GM23338 (cell line): ENCODE data around the gene XXYLT1. TPM values are rescaled to one million over a fixed set of nuclear protein-coding genes. Genes with fewer than 3 reads are reported as not detected.

ENCODE experiments used
- ATAC-seq: fragments of 200-7000 bp; cut with Tn5 transposase; 3 replicates; pipeline ENCODE4 v1.9.1; 2020
- DNase-seq: peaks from one replicate; pipeline ENCODE4 v3.0.0-alpha.2; 2015; ENCODE audit warnings: low spot score
- H2AFZ ChIP-seq: fragments of 200-600 bp; sonication (generic); 2 replicates; pipeline ENCODE4 v1.8.0; 2016; ENCODE audit warnings: antibody characterized with exemption, mild to moderate bottlenecking, moderate library complexity
- H3F3A ChIP-seq: fragments of 200-600 bp; sonication (generic); replicated peaks from 2 replicates; pipeline ENCODE4 v1.8.0; 2017; ENCODE audit warnings: antibody characterized with exemption, mixed run types, low read depth
- H3K27ac ChIP-seq: fragments of 200-600 bp; sonication (generic); 2 replicates; pipeline ENCODE4 v1.6.1; 2016; ENCODE audit warnings: low read depth
- H3K27me3 ChIP-seq: fragments of 200-600 bp; sonication (generic); 2 replicates; pipeline ENCODE4 v1.8.0; 2016; ENCODE audit warnings: mild to moderate bottlenecking, mixed run types, moderate library complexity; ENCODE audit not compliant: insufficient read depth
- H3K36me3 ChIP-seq: fragments of 200-600 bp; sonication (generic); 2 replicates; pipeline ENCODE4 v1.8.0; 2016; ENCODE audit warnings: mild to moderate bottlenecking; ENCODE audit not compliant: insufficient read depth
- H3K4me1 ChIP-seq: fragments of 200-600 bp; sonication (generic); 2 replicates; pipeline ENCODE4 v1.8.0; 2016; ENCODE audit warnings: mild to moderate bottlenecking, moderate library complexity; ENCODE audit not compliant: insufficient read depth
- H3K4me2 ChIP-seq: fragments of 200-600 bp; sonication (generic); 2 replicates; pipeline ENCODE4 v1.7.1; 2017; ENCODE audit warnings: mixed run types
- H3K4me3 ChIP-seq: fragments of 200-600 bp; sonication (generic); 2 replicates; pipeline ENCODE4 v1.6.1; 2016; ENCODE audit warnings: mixed run types
- H3K79me2 ChIP-seq: fragments of 200-600 bp; sonication (generic); replicated peaks from 2 replicates; pipeline ENCODE4 v1.8.0; 2017; ENCODE audit warnings: mild to moderate bottlenecking; ENCODE audit not compliant: insufficient read depth
- H3K9me2 ChIP-seq: fragments of 200-600 bp; sonication (generic); 2 replicates; pipeline ENCODE4 v1.8.0; 2017; ENCODE audit not compliant: insufficient read depth
- H4K20me1 ChIP-seq: fragments of 200-600 bp; sonication (generic); replicated peaks from 2 replicates; pipeline ENCODE4 v1.8.0; 2017; ENCODE audit warnings: mild to moderate bottlenecking; ENCODE audit not compliant: insufficient read depth
- H3K27ac Mint-ChIP-seq: 2 replicates; pipeline ENCODE4 v1.8.0; 2020; ENCODE audit warnings: inconsistent platforms, mild to moderate bottlenecking, moderate library complexity, mixed read lengths
- H3K27me3 Mint-ChIP-seq: 3 replicates; pipeline ENCODE4 v1.8.0; 2022; ENCODE audit warnings: low read depth, mild to moderate bottlenecking, moderate library complexity, mixed read lengths, inconsistent platforms; ENCODE audit not compliant: insufficient read depth, poor library complexity
- H3K36me3 Mint-ChIP-seq: 3 replicates; pipeline ENCODE4 v1.8.0; 2021; ENCODE audit warnings: low read depth, mild to moderate bottlenecking, inconsistent platforms, moderate library complexity, mixed read lengths
- H3K4me1 Mint-ChIP-seq: 3 replicates; pipeline ENCODE4 v1.8.0; 2020; ENCODE audit warnings: mild to moderate bottlenecking, inconsistent platforms, mixed read lengths
- H3K4me3 Mint-ChIP-seq: 3 replicates; pipeline ENCODE4 v1.8.0; 2021; ENCODE audit warnings: moderate library complexity, mild to moderate bottlenecking, inconsistent platforms, mixed read lengths
- H3K9me3 Mint-ChIP-seq: 3 replicates; pipeline ENCODE4 v1.8.0; 2020; ENCODE audit warnings: moderate library complexity, mild to moderate bottlenecking, inconsistent platforms, mixed read lengths
- CREB1 ChIP-seq: fragments of 250-450 bp; sonication (Bioruptor Pico); IDR thresholded peaks from 2 replicates; pipeline ENCODE4 v1.5.0; 2020; ENCODE audit warnings: low read depth, mild to moderate bottlenecking, moderate library complexity
- ETS1 ChIP-seq: IDR thresholded peaks from 2 replicates; pipeline ENCODE4 v1.6.1; 2016; ENCODE audit warnings: antibody characterized with exemption
- EZH2 ChIP-seq: fragments of 200-600 bp; sonication (generic); IDR thresholded peaks from one replicate; pipeline ENCODE4 v1.8.0; 2017; ENCODE audit warnings: antibody characterized with exemption, mild to moderate bottlenecking, low read depth; ENCODE audit not compliant: unreplicated experiment
- EZH2phosphoT487 ChIP-seq: fragments of 200-600 bp; sonication (generic); IDR thresholded peaks from one replicate; pipeline ENCODE4 v1.8.1; 2018; ENCODE audit warnings: antibody characterized with exemption; ENCODE audit not compliant: unreplicated experiment
- JUNB ChIP-seq: IDR thresholded peaks from one replicate; pipeline ENCODE4 v1.6.1; 2016; ENCODE audit warnings: antibody characterized with exemption; ENCODE audit not compliant: unreplicated experiment
- NANOG ChIP-seq: IDR thresholded peaks from 2 replicates; pipeline ENCODE4 v1.6.1; 2016; ENCODE audit warnings: antibody characterized with exemption, borderline replicate concordance
- POLR2AphosphoS5 ChIP-seq: IDR thresholded peaks from 2 replicates; pipeline ENCODE4 v1.6.1; 2016; ENCODE audit warnings: antibody characterized with exemption, low read depth
- REST ChIP-seq: IDR thresholded peaks from one replicate; pipeline ENCODE4 v1.6.1; 2018; ENCODE audit warnings: antibody characterized with exemption; ENCODE audit not compliant: unreplicated experiment
- STAT1 ChIP-seq: IDR thresholded peaks from one replicate; pipeline ENCODE4 v1.6.1; 2016; ENCODE audit warnings: antibody characterized with exemption; ENCODE audit not compliant: unreplicated experiment
- ZNF114 ChIP-seq: fragments of 250-450 bp; sonication (Bioruptor Pico); IDR thresholded peaks from 2 replicates; pipeline ENCODE4 v1.5.0; 2020; ENCODE audit warnings: mild to moderate bottlenecking, moderate library complexity
- ZNF331 ChIP-seq: fragments of 250-450 bp; sonication (Bioruptor Pico); IDR thresholded peaks from 2 replicates; pipeline ENCODE4 v1.5.0; 2020; ENCODE audit warnings: low read depth, mild to moderate bottlenecking, moderate library complexity
- polyA plus RNA-seq: library from polyadenylated mRNA; unstranded; fragments of >200 nt; fragmentation: Nextera tagmentation; extraction: Ambion mirVana; gene quantifications from 2 replicates; pipeline ENCODE4 v1.2.1, GENCODE V29; 2016
- total RNA-seq: library from RNA; depleted of rRNA; stranded (reverse); fragments of >200 nt; shearing (Covaris generic); gene quantifications from 2 replicates; pipeline ENCODE4 v1.2.3, GENCODE V29; 2014
- TF ChIP-seq, protein P1 (sequence below), 2 experiments: fragments of 200-600 bp in 1 of 2; sonication (generic) in 1 of 2; conservative IDR thresholded peaks; 2 replicates each; pipeline versions ENCODE4 v1.5.1 to v1.6.1; 2016 to 2017; ENCODE audit warnings: antibody characterized with exemption in 2 of 2, low read depth in 2 of 2, mild to moderate bottlenecking in 2 of 2, moderate library complexity in 1 of 2
- TF ChIP-seq, protein P2 (sequence below): fragments of 250-450 bp; sonication (Bioruptor Pico); IDR thresholded peaks from 2 replicates; pipeline ENCODE4 v1.5.0; 2020; ENCODE audit warnings: mild to moderate bottlenecking, moderate library complexity

The XXYLT1 gene
- total and polyA plus RNA-seq, 2 experiments from 2014 or later = 13.5 to 34.8 TPM

DNA sequence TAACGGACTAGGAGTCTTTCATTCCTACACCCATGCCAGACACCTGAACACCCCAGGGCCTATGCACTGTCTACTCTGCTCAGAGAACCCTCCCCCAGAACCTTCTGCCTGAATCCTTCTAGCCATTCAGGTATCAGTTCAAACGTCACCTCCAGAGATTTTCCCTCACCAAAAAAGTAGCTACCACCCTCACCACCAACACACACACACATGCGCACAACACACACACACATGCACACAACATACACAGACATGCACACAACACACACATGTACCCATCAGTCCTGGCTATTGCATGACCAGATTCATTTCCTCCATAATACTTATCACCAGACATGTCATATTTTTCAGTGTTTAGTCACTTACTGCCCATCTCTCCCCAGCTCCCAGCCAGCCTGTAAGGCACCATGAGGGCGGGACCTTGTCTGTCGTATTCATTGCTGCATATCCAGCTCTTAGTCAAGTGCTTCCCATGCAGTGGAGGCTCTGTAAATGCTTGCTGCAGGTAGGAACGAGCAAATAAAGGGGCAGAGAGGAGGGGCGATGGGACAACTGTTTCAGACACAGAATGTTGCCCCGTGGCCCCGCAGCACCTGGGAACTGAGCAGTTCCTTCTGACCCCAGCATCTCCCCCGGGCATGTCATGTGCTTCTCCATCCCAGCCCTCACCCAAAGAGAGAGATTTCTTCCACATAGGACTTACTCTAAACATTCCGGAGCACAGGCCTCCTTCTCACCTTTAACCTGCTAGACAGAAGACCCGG is 29.2 kb downstream of the XXYLT1 start:
- no peak for DNase-seq
- Histone ChIP-seq H3K4me2 (no peak overlapping the region), H3K27me3 (no peaks in the 10 kb centered on the region), H3F3A (no peaks in the 10 kb centered on the region), H3K36me3 (no peaks in the 10 kb centered on the region), H3K27ac (no peak overlapping the region), H3K4me3 (no peak overlapping the region), H3K79me2 (peaks cover 62% of the 10 kb centered on the region), H3K4me1 (peaks cover 18% of the 10 kb centered on the region), H2AFZ (no peak overlapping the region), H4K20me1 (peaks cover 16% of the 10 kb centered on the region), H3K9me2 (no peaks in the 10 kb centered on the region)
- H3K36me3 Mint-ChIP-seq = peaks cover 24% of the 10 kb centered on the region
- ATAC-seq = no peak
- H3K27ac Mint-ChIP-seq = no peak overlapping the region; the same call in 1 of the 2 replicates
- H3K9me3 Mint-ChIP-seq = no peaks in the 10 kb centered on the region; the same call in 2 of the 3 replicates
- peaks cover 13% of the 10 kb centered on the region for H3K27me3 Mint-ChIP-seq
- H3K4me1 Mint-ChIP-seq = peaks cover 41% of the 10 kb centered on the region
- TF ChIP-seq POLR2AphosphoS5 = no peak
- TF ChIP-seq EZH2phosphoT487 = no peak
- TF ChIP-seq REST = no peak
- no peak for TF ChIP-seq NANOG
- no peak for TF ChIP-seq EZH2
- no peak for TF ChIP-seq ZNF114 (CRISPR knock-in tag)
- TF ChIP-seq CREB1 (CRISPR knock-in tag) = no peak
- no peak for TF ChIP-seq JUNB
- no peak for TF ChIP-seq STAT1
- TF ChIP-seq ETS1 = no peak
- TF ChIP-seq ZNF331 (CRISPR knock-in tag) = no peak
- TF ChIP-seq, protein P1, sequence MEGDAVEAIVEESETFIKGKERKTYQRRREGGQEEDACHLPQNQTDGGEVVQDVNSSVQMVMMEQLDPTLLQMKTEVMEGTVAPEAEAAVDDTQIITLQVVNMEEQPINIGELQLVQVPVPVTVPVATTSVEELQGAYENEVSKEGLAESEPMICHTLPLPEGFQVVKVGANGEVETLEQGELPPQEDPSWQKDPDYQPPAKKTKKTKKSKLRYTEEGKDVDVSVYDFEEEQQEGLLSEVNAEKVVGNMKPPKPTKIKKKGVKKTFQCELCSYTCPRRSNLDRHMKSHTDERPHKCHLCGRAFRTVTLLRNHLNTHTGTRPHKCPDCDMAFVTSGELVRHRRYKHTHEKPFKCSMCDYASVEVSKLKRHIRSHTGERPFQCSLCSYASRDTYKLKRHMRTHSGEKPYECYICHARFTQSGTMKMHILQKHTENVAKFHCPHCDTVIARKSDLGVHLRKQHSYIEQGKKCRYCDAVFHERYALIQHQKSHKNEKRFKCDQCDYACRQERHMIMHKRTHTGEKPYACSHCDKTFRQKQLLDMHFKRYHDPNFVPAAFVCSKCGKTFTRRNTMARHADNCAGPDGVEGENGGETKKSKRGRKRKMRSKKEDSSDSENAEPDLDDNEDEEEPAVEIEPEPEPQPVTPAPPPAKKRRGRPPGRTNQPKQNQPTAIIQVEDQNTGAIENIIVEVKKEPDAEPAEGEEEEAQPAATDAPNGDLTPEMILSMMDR (conservative IDR thresholded peaks at IDR 0.05; ENCODE audit: low read depth in 2 of 2) = no peak
- TF ChIP-seq, protein P2, sequence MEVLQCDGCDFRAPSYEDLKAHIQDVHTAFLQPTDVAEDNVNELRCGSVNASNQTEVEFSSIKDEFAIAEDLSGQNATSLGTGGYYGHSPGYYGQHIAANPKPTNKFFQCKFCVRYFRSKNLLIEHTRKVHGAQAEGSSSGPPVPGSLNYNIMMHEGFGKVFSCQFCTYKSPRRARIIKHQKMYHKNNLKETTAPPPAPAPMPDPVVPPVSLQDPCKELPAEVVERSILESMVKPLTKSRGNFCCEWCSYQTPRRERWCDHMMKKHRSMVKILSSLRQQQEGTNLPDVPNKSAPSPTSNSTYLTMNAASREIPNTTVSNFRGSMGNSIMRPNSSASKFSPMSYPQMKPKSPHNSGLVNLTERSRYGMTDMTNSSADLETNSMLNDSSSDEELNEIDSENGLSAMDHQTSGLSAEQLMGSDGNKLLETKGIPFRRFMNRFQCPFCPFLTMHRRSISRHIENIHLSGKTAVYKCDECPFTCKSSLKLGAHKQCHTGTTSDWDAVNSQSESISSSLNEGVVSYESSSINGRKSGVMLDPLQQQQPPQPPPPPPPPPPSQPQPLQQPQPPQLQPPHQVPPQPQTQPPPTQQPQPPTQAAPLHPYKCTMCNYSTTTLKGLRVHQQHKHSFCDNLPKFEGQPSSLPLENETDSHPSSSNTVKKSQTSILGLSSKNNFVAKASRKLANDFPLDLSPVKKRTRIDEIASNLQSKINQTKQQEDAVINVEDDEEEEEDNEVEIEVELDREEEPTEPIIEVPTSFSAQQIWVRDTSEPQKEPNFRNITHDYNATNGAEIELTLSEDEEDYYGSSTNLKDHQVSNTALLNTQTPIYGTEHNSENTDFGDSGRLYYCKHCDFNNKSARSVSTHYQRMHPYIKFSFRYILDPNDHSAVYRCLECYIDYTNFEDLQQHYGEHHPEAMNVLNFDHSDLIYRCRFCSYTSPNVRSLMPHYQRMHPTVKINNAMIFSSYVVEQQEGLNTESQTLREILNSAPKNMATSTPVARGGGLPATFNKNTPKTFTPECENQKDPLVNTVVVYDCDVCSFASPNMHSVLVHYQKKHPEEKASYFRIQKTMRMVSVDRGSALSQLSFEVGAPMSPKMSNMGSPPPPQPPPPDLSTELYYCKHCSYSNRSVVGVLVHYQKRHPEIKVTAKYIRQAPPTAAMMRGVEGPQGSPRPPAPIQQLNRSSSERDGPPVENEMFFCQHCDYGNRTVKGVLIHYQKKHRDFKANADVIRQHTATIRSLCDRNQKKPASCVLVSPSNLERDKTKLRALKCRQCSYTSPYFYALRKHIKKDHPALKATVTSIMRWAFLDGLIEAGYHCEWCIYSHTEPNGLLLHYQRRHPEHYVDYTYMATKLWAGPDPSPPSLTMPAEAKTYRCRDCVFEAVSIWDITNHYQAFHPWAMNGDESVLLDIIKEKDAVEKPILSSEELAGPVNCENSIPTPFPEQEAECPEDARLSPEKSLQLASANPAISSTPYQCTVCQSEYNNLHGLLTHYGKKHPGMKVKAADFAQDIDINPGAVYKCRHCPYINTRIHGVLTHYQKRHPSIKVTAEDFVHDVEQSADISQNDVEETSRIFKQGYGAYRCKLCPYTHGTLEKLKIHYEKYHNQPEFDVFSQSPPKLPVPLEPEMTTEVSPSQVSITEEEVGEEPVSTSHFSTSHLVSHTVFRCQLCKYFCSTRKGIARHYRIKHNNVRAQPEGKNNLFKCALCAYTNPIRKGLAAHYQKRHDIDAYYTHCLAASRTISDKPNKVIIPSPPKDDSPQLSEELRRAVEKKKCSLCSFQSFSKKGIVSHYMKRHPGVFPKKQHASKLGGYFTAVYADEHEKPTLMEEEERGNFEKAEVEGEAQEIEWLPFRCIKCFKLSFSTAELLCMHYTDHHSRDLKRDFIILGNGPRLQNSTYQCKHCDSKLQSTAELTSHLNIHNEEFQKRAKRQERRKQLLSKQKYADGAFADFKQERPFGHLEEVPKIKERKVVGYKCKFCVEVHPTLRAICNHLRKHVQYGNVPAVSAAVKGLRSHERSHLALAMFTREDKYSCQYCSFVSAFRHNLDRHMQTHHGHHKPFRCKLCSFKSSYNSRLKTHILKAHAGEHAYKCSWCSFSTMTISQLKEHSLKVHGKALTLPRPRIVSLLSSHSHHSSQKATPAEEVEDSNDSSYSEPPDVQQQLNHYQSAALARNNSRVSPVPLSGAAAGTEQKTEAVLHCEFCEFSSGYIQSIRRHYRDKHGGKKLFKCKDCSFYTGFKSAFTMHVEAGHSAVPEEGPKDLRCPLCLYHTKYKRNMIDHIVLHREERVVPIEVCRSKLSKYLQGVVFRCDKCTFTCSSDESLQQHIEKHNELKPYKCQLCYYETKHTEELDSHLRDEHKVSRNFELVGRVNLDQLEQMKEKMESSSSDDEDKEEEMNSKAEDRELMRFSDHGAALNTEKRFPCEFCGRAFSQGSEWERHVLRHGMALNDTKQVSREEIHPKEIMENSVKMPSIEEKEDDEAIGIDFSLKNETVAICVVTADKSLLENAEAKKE = no peak
- H3K4me3 Mint-ChIP-seq = no peak overlapping the region
